ENCODE results near the gene MELTF.

Gene MELTF

GRCh38 chr3:196994056-196994455, 35.6 kb downstream of the MELTF start:
- DNase-seq (ENCODE audit: low spot score) = no peak

- no peak for DNase-seq (ENCODE audit: low spot score)
Measured at GRCh38 chr3:196992461-196993065, 37.1 kb downstream of the MELTF start.

DNA sequence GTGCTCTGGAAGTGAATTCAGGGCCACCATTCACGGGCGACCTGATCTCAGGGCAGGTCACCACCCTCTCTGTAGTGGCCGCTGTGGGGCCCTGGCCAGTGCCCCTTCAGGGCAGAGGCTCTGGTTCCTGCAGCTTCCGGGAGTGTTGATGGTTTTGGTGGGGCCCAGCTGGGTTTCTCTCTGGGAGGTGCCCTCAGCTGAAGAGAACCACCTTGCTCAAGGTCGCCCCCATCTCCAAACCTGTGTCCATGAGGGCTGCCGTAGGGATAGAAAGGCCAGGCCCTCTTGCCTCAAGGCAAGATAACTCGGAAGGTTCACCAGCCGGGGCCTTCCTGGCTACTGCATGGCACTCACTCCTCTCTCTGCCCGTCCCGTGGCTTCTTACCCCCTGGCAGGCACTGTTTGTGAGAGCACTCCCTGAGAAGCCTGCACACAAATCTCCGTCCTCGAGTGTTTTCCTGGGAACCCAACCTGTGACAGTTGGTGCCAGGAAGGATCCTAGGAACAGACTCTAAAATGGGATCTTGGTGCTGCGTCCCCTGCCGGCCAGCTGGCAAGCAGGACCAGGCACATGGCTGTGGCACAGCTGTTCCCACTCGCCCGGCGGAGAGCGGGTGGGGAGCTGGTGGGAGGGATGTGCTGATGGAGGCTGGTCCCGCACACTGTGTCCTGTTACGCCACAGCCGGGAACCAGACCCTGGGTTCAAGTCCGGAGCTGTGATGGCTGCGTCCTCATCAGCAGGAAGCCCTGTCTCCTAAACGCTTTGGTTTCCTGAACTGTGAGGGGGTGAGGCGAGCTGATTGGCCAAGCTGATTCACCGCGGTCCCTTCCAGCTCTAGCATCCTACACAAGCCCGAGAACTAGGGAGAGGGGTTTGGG, 37.8 kb downstream of the MELTF start:
- no peak for DNase-seq (ENCODE audit: low spot score)

DNA sequence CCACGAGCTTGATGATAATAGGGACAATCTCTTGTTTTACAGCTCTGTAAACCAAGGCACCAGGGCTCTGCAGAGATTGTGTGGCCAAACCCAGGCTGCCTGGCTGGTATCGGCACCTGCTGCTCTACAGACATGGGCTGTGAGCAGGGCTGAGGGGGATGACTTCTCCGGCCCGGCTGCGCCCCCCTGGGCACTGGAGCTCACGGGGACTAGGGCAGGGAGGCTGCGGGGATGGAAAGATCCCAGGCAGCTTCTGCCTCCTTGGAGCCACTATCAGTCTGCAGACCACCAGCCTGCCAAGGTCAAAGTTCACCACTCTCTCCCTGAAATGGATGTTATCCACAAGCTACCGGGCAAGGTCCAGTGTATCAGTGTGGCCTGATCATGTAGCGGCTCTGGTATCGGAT, 39.0 kb downstream of the MELTF start:
- no peak for DNase-seq (ENCODE audit: low spot score)

- DNase-seq (ENCODE audit: low spot score) = peak; percentile 80
Measured at GRCh38 chr3:196989721-196990262, 39.8 kb downstream of the MELTF start.

GRCh38 chr3:196988241-196989029, 41.2 kb downstream of the MELTF start:
- no peak for DNase-seq (ENCODE audit: low spot score)

DNA sequence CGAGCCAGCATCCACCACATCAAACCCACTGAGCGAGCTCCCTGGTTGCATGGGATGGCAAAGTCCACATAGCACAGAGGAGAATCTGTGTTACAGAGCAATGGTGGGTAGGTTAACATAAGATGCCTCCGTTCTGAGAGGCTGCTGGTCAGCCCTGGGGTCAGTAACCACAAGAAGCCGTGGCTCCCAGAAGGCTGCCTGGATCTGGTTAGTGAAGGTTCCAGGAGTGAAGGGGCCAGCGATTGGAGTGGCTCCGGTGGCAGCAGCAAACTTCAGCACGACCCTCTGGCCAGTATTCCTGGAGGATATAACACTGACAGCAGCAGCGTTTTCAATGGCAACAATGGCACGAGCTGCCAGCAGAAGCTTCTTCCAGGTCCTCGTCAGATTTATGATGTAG, 42.6 kb downstream of the MELTF start:
- DNase-seq (ENCODE audit: low spot score) = no peak

DNA sequence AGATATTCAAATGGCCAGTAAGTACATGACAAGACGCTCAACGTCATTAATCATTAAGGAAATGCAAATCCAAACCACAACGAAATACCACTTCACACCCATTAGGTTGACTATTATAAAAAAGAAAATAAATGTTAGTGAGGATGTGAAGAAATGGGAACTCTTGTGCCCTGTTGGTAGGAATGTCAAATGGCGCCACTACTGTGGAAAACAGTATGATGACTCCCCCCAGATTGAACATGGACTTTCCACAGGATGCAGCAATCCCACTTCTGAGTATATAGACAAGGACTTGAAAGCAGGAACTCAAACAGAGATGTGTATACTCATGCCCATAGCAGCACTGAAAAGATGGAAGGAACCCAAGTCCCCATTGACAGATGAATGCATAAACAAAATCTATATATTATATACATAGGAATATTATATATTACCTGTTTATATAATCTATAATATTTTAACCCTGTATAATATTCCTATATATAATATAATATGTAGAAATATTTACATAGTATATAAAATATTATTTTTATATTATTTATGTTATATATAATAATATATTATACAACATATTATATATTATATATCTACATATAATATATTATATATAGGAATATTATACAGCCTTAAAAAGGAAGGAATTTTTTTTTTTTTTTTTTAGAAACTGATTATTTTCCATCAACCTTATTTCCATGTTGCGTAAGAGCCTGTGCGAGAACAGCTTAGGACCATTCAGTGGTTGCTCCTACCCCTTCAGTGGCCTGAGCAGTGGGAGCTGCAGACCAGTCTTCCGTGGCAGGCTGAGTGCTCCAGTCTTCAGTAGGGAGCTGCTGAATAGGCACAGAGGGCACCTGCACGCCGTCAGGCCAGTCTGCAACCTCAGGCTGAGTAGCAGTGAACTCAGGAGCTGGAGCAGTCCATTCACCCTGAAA, 43.4 kb downstream of the MELTF start:
- peak; percentile 5 for DNase-seq (ENCODE audit: low spot score)

- peak; percentile 3 for DNase-seq (ENCODE audit: low spot score)
Measured at GRCh38 chr3:196985298-196985697, 44.3 kb downstream of the MELTF start.

DNA sequence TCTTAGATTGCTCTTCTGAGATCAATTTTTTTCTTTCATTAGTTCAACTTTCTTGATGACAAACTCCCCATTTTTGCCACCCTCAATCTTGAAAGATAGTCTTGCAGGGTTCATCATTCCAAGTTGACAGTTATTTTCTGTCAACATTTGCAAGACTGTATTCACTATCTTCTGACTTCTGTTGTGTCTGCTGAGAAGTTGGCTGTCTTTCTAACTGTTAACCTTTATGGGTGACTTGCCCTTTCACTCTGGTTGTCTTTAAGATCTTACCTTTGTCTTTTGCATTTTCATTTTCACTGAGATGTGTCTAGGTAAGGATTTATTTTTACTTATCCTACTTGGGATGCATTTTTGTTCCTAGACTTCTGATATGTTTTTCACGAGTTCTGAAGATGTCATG, 46.4 kb downstream of the MELTF start:
- DNase-seq (ENCODE audit: low spot score) = no peak

DNA sequence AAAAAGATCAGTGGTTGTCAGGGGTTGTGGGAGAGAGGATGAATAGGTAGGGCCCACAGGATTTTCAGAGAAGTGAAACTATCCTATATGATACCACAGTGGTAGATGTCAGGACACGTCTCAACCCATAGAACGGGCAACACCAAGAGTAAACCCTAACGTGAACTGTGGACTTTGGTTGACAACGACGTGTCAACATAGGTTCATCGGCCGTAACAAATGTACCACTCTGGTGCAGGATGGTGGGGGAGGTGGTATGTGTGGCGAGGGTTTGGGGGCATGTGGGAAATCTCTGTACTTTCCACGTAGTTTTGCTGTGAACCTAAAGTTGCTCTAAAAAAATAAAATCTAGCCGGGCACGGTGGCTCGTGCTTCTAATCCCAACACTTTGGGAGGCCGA, 48.0 kb downstream of the MELTF start:
- DNase-seq (ENCODE audit: low spot score) = no peak

DNA sequence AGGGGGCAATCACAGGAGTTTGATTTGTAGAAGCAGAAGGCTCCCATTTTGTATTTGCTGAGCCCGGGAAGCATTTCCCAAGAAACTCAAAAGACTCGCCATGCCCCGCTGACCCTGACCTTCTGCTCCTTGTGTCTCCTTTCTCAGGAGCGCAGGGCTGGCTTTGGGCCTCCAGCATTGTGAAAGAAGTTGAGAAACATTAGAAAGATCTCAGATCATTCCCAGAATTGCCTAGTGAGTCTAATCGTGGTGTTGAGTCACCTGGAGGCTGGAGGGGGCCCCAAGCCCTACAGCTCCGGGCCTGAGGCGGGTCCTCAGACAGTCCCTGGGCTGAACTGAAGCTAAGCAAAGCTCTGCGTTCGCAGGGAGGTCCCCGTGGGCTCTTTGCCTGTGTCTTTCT, 50.1 kb downstream of the MELTF start:
- DNase-seq (ENCODE audit: low spot score) = peak; percentile 60

DNA sequence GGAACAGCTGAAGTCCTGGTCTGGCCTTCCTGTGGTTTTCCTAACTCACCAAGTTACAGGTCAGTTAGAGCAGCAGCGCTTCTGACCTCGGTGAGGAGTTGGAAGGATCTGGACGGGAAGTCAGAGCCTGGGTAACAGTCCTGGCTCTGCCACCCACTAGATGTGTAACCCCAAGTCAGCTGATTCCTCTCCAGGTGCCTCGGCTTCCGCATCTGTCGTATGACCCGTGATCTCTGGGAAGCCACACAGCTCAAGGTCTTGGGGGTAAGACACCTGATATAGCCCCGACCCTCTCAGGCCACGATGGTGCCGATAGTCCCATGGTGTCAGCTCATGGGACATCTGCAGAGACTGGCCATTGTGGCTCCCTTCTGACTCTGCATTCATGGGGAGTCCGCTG, 52.7 kb downstream of the MELTF start:
- no peak for DNase-seq (ENCODE audit: low spot score)

GRCh38 chr3:196975349-196975748, 54.3 kb downstream of the MELTF start:
- no peak for DNase-seq (ENCODE audit: low spot score)

- DNase-seq (ENCODE audit: low spot score) = no peak
Measured at GRCh38 chr3:196974661-196975060, 55.0 kb downstream of the MELTF start.

DNA sequence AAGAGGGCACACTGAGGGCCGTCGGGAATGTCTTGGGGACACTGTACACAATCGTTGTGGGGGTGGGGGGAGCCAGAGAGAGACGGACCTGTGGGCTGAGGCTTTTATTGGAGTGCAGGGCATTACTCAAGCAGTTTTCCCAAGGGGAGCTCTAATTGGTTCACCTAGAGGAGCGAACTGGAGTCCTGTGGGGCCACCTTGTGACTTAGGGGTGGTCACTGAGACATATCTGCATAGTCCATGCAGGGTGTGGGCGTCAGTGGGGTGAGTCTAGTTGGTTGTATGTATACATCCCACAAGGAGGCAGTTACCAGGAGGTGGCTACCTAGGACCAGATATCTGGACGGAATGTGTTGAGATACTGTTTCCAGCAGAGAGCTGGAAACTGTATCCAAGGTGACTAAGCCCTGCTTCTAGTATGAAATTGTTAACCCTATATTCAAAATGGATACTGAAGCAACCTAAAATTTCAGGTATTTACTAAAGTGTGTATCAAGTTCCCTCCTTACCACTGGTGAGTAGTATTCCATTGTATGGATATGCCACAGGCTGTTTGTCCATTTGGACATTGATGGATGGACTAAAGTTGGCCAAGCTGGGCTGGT, 58.4 kb downstream of the MELTF start:
- DNase-seq (ENCODE audit: low spot score) = no peak

GRCh38 chr3:196970547-196971093, 59.0 kb downstream of the MELTF start:
- no peak for DNase-seq (ENCODE audit: low spot score)

- peak; percentile 94 for DNase-seq (ENCODE audit: low spot score)
Measured at GRCh38 chr3:196969660-196970546, 59.7 kb downstream of the MELTF start.

- peak; percentile 47 for DNase-seq (ENCODE audit: low spot score)
Measured at GRCh38 chr3:196969134-196969659, 60.4 kb downstream of the MELTF start.

All from AG20443 (cell line).